Skeletal muscle cell (primary cell): ENCODE data around the gene AFF3.

Source experiments
- DNase-seq: peaks from one replicate; pipeline ENCODE4 v3.0.0-alpha.2; 2010; ENCODE audit warnings: low read depth
- H3K4me3 ChIP-seq: 2 replicates; pipeline ENCODE4 v1.5.1; 2011; ENCODE audit warnings: low read depth, mild to moderate bottlenecking, control low read depth, low read length, moderate library complexity

AFF3 gene

GRCh38 chr2:99573634-99574251, 568.6 kb downstream of the AFF3 start:
- DNase-seq, result no peak
- H3K4me3 ChIP-seq, result no peak overlapping the region

GRCh38 chr2:99572373-99573164, 569.8 kb downstream of the AFF3 start:
- DNase-seq, result no peak
- H3K4me3 ChIP-seq, result no peak overlapping the region

- no peak overlapping the region for H3K4me3 ChIP-seq
- DNase-seq, result no peak
Observed at GRCh38 chr2:99571954-99572353, 570.4 kb downstream of the AFF3 start.

- no peak for DNase-seq
- H3K4me3 ChIP-seq, result no peak overlapping the region
Observed at GRCh38 chr2:99571533-99571932, 570.9 kb downstream of the AFF3 start.

GRCh38 chr2:99571021-99571420, 571.4 kb downstream of the AFF3 start:
- no peak for DNase-seq
- no peak overlapping the region for H3K4me3 ChIP-seq

GRCh38 chr2:99569386-99569785, 573.0 kb downstream of the AFF3 start:
- DNase-seq, result no peak
- H3K4me3 ChIP-seq, result no peak overlapping the region

GRCh38 chr2:99565227-99565626, 577.2 kb downstream of the AFF3 start:
- DNase-seq, result no peak
- no peak overlapping the region for H3K4me3 ChIP-seq

- DNase-seq, result no peak
- H3K4me3 ChIP-seq, result no peak overlapping the region
Observed at GRCh38 chr2:99562516-99562915, 579.9 kb downstream of the AFF3 start.

GRCh38 chr2:99561804-99562203, 580.6 kb downstream of the AFF3 start:
- H3K4me3 ChIP-seq, result no peak overlapping the region
- no peak for DNase-seq

GRCh38 chr2:99559075-99559662, 583.2 kb downstream of the AFF3 start:
- peak; percentile 25 for DNase-seq
- no peak overlapping the region for H3K4me3 ChIP-seq

- no peak overlapping the region for H3K4me3 ChIP-seq
- no peak for DNase-seq
Observed at GRCh38 chr2:99555404-99555803, 587.0 kb downstream of the AFF3 start.

- DNase-seq, result no peak
- H3K4me3 ChIP-seq, result no peak overlapping the region
Observed at GRCh38 chr2:99554871-99555270, 587.5 kb downstream of the AFF3 start.

- no peak for DNase-seq
- no peak overlapping the region for H3K4me3 ChIP-seq
Observed at GRCh38 chr2:99554238-99554637, 588.2 kb downstream of the AFF3 start.

- no peak overlapping the region for H3K4me3 ChIP-seq
- no peak for DNase-seq
Observed at GRCh38 chr2:99552529-99552928, 589.9 kb downstream of the AFF3 start.

- DNase-seq, result no peak
- no peak overlapping the region for H3K4me3 ChIP-seq
Observed at GRCh38 chr2:99550368-99550767, 592.0 kb downstream of the AFF3 start.

GRCh38 chr2:99545604-99546003, 596.8 kb downstream of the AFF3 start:
- no peak for DNase-seq
- no peak overlapping the region for H3K4me3 ChIP-seq

- DNase-seq, result no peak
- H3K4me3 ChIP-seq, result no peak overlapping the region
Observed at GRCh38 chr2:99545066-99545465, 597.3 kb downstream of the AFF3 start.

GRCh38 chr2:99544608-99545007, 597.8 kb downstream of the AFF3 start:
- DNase-seq, result no peak
- H3K4me3 ChIP-seq, result no peak overlapping the region

GRCh38 chr2:99543247-99543646, 599.1 kb downstream of the AFF3 start:
- peak; percentile 28 for DNase-seq
- H3K4me3 ChIP-seq, result no peak overlapping the region

GRCh38 chr2:99537910-99538485, 604.4 kb downstream of the AFF3 start:
- DNase-seq, result no peak
- H3K4me3 ChIP-seq, result no peak overlapping the region
